Measurements from ENCODE around the gene PDK2.

Gene PDK2

DNA sequence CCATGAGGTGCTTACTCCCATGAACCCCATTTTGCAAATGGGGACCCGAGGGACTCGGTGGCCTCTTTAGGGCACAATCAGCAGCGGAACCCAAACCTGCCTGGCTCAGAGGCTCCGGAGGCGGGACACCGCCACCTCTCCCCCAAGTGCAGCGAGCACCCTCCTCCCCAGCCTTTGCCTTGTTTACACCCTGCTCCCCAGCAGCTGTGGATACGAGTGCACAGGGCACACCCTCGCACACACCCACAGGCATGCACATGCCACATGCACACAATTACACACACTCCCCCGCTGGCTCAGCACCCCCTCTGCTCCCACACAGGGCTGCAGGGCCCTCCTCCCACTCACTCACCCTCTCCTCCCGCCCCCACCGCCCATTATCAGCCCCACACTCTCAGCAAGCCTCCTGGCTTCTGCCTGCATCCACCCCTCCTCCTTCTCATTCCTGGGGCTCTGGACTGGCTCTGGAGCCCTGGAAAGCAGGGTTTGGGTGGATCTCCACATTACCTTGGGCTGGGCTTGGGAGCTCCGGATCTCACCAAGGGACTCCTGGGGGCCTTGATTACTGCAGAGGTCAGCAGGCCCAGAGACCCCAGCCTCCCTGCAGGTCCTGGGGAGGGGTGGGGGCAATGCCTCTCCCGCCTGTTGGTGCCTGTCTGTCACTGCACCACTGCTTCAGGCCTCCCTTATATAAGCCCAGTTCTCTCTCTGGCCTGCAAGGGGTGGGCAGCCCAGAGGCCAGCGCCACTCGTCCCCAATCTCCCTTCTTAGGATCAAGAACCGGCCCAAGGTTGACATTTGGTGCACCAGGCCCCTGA is 6.4 kb downstream of the PDK2 start:
- H3K4me3 ChIP-seq (ENCODE audit: low read depth, low read length) = no peak overlapping the region
- TF ChIP-seq, protein P1, sequence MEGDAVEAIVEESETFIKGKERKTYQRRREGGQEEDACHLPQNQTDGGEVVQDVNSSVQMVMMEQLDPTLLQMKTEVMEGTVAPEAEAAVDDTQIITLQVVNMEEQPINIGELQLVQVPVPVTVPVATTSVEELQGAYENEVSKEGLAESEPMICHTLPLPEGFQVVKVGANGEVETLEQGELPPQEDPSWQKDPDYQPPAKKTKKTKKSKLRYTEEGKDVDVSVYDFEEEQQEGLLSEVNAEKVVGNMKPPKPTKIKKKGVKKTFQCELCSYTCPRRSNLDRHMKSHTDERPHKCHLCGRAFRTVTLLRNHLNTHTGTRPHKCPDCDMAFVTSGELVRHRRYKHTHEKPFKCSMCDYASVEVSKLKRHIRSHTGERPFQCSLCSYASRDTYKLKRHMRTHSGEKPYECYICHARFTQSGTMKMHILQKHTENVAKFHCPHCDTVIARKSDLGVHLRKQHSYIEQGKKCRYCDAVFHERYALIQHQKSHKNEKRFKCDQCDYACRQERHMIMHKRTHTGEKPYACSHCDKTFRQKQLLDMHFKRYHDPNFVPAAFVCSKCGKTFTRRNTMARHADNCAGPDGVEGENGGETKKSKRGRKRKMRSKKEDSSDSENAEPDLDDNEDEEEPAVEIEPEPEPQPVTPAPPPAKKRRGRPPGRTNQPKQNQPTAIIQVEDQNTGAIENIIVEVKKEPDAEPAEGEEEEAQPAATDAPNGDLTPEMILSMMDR (IDR thresholded peaks at IDR 0.05; ENCODE audit: low read depth, low read length) = no peak

DNA sequence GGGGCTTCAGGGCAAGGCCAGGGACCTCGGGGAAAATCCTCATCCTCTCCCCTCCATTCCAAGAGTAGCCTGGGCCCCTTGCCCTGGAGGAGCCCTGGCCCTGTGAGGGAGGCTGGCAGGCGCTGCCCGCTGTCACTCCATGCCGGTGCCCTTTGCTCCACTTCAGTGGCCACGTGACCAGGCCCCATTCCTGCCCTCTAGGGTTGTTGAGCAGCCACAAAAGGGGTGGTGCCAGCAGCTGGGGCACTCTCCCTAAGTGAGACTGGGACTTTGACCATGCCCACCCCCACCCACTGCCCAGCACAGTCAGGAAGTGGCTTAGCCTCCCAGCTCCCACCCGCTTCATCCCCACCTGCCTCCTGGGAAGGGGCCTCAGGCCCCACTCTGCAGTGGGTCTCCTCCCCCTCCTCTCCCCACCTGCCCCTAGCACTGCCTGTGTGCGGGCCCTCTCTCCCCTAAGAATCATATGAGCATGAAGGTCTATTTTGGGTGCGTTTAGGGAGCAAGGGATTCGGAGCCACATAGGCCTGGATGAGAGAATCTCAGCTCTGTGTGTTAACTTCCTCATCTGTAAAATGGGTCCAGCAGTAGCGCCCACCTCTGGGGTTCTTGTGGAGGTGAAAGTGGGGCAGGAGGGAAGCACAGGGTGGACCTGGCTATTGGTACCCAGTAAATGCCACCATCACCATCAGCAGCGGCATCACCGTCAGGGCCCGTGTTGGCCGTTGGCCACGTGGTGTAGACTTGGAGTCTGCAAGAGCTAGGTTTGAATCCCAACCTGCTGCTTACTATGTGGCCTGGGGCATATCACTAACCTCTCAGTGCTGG is 7.2 kb downstream of the PDK2 start:
- H3K4me3 ChIP-seq (ENCODE audit: low read depth, low read length) = no peak overlapping the region
- TF ChIP-seq, protein P1 (IDR thresholded peaks at IDR 0.05; ENCODE audit: low read depth, low read length) = no peak

DNA sequence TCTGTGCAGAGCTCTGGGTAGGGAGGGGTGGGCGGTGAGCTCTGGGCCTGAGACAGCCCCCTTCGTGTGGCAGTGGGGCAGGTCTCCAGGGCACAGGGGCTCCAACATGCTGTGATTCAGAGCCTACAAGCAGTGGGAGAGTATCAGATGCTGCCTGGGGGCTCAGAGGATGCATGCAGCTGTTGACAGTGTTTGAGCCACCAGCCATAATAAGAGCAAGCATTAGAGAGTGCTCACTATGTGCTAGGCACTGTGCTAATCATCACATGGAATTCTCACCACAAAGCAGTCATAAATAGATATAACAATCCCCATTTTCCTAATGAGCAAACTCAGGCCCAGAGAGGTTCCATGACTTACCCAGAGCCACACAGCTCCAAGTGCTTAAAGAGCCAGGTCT is 8.1 kb downstream of the PDK2 start:
- H3K4me3 ChIP-seq (ENCODE audit: low read depth, low read length) = no peak overlapping the region
- TF ChIP-seq, protein P1 (IDR thresholded peaks at IDR 0.05; ENCODE audit: low read depth, low read length) = no peak

DNA sequence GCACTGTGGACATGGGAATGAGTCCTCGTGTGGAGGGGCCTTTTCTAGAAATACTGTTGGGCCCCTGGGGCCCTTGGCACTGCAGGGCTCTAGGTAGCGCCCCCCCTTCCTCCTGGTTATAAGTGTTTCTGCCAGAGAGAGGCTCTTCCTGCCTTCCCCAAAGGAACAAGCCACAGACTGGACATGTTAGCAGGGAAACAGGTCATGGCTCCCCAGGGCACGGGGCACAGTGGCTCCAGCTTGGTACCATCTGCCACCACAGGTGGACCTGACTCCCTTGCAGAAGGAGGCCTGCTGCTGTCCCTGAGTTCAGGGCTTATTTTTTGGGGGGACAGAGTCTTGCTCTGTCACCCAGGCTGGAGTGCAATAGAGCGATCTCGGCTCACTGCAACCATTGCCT is 8.8 kb downstream of the PDK2 start:
- TF ChIP-seq, protein P1 (IDR thresholded peaks at IDR 0.05; ENCODE audit: low read depth, low read length) = no peak
- H3K4me3 ChIP-seq (ENCODE audit: low read depth, low read length) = no peak overlapping the region

DNA sequence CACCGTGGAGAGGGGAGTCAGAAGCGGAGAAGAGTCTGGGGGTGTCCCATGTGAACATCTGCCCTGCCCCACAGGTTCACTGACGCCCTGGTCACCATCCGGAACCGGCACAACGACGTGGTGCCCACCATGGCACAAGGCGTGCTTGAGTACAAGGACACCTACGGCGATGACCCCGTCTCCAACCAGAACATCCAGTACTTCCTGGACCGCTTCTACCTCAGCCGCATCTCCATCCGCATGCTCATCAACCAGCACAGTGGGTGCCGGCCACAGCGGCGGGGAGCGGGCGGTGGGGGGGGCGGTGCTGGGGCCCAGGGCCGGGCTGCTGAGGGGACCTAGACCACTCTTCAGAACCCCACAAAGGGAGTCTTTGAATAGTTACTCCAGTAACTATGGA is 10.7 kb downstream of the PDK2 start:
- TF ChIP-seq, protein P1 (IDR thresholded peaks at IDR 0.05; ENCODE audit: low read depth, low read length) = no peak
- no peak overlapping the region for H3K4me3 ChIP-seq (ENCODE audit: low read depth, low read length)

DNA sequence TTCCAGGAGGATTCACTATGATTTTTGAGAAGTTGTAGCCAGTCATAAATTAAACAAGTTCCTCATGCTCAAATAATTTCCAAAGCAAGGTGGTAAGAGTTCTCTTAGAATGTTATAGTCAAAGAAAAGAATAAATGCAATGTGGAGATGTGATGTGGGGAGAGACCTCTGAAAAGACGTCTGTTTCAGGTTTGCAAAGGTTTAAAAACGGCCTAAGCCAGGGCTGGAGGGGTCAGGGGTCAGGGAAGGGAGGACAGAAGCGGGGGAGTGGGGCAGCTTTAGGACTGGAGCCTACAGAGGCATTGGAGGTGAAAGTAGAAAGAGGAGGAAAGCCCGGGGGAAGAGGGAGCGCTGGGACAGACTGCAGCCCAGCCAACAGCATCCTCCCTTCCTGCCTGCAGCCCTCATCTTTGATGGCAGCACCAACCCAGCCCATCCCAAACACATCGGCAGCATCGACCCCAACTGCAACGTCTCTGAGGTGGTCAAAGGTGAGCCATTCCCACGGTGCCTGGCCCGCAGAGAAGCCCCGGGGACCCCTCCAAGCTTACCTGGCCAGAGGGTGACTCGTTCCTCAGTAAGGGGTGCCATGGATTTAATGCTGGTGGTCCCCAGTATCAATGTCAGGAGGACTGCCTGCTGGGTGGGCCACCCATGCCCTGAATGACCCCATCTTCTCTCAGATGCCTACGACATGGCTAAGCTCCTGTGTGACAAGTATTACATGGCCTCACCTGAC is 11.4 kb downstream of the PDK2 start:
- no peak overlapping the region for H3K4me3 ChIP-seq (ENCODE audit: low read depth, low read length)
- TF ChIP-seq, protein P1 (IDR thresholded peaks at IDR 0.05; ENCODE audit: low read depth, low read length) = no peak

Data from WI38 (cell line).